GM20000 (cell line): Measurements from ENCODE around the gene FLT4.

Experiments used
- DNase-seq: peaks from one replicate; pipeline ENCODE4 v3.0.0; 2012; ENCODE audit warnings: low spot score
- TF ChIP-seq, protein P1 (sequence below): IDR thresholded peaks from 2 replicates; pipeline ENCODE4 v1.5.1; 2012; ENCODE audit warnings: mild to moderate bottlenecking, control low read depth; ENCODE audit errors: extremely low read depth, missing control alignments

FLT4 gene

DNA sequence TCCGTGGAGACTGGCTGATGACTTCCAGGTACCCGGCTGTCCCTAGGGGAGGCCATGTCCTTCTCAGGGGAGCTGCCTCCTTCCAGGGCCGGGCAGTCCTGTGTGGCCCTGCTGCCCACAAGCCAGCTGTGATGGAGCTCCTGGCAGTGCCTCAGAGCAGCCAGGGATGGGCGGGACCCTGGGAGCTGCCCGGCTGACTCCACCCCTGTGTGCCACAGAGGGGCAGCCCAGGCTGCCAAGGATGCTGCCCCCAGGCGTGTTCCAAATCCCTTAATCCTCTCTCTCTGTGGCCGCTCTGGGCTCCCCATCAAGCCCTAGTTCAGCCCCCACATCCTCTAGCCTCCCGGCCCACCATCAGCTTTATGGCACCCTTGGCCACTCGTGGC lies 51.1 kb downstream of the FLT4 start:
- TF ChIP-seq, protein P1, sequence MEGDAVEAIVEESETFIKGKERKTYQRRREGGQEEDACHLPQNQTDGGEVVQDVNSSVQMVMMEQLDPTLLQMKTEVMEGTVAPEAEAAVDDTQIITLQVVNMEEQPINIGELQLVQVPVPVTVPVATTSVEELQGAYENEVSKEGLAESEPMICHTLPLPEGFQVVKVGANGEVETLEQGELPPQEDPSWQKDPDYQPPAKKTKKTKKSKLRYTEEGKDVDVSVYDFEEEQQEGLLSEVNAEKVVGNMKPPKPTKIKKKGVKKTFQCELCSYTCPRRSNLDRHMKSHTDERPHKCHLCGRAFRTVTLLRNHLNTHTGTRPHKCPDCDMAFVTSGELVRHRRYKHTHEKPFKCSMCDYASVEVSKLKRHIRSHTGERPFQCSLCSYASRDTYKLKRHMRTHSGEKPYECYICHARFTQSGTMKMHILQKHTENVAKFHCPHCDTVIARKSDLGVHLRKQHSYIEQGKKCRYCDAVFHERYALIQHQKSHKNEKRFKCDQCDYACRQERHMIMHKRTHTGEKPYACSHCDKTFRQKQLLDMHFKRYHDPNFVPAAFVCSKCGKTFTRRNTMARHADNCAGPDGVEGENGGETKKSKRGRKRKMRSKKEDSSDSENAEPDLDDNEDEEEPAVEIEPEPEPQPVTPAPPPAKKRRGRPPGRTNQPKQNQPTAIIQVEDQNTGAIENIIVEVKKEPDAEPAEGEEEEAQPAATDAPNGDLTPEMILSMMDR: no peak
- DNase-seq: peak; percentile 7

DNA sequence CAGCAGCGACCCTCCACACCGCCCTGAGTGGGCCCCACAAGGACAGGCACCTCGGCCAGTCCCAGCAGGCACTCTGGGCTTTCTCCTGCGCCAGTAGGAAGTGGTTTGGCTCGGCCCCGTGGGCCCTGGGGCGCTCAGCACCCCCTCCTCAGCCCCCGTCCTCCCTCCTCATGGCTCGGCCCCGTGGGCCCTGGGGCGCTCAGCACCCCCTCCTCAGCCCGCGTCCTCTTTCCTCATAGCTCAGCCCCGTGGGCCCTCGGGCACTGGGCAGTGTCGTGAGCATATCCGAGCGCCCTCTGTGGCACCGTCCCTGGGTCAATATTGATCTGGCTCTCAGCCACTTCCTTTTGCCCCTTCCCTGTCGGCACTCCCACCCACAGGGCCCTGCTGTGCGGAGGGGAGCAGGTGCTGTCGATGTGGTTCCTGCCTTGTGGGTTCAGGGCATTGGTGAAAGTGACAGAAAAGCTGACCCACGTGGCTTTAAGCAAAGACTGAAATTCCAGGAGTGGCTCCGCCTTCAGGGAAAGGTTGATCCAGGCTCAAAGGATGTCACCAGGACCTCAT lies 52.6 kb downstream of the FLT4 start:
- TF ChIP-seq, protein P1: no peak
- DNase-seq: peak; percentile 5

- DNase-seq: peak; percentile 8
- TF ChIP-seq, protein P1: no peak
Observed at GRCh38 chr5:180596115-180596667, 53.2 kb downstream of the FLT4 start.

DNA sequence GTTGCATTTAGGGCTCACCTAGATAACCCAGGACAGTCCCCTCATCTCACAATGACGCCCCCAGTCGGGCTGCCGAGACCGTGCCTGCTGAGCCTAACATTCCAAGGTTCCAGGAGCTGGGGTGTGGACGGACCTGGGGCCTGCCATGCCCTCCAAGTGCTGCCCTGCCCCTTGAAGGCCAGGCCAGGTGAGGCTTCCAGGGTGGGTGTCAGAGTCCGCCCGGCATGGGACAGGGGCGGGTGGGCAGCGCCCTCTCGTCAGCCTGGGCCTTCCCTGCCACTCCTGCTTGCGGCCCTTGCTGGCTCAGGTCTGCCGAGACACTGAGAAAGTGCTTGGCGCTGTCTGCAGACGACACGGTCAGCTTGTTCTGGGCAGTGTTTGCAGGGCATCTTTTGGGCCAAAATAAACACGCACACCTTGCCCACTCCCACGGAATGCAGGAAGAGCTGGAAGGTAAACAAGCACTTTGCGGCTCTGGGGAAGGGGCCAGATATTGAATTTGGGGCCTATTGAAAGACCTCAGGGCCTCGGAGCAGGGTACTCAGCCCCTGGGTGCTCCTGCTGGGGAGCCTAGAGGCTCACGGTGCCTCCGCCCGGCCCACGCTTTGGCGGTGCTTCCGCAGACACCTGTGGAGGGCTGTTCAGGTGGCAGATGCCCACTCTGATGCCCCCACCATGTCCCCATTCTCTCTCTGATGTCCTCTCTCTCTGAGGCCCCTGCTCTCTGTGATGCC lies 53.9 kb downstream of the FLT4 start:
- no peak for DNase-seq
- TF ChIP-seq, protein P1: no peak

DNA sequence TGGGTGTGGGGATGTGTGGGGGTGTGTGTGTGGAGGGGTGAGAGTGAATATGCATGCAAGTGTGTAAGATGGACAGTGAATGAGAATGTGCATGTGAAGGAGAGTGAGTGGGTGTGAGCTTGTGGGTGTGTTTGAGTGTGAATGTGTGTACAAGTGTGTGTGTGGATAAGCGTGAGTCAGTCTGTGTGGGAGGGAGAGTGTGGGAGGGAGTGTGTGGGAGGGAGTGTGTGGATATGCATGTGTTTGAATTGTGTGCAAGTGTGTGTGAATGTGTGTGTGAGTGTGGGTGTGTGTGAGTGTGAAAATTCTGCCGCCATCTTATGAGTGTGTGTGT lies 54.4 kb downstream of the FLT4 start:
- TF ChIP-seq, protein P1: no peak
- no peak for DNase-seq

DNA sequence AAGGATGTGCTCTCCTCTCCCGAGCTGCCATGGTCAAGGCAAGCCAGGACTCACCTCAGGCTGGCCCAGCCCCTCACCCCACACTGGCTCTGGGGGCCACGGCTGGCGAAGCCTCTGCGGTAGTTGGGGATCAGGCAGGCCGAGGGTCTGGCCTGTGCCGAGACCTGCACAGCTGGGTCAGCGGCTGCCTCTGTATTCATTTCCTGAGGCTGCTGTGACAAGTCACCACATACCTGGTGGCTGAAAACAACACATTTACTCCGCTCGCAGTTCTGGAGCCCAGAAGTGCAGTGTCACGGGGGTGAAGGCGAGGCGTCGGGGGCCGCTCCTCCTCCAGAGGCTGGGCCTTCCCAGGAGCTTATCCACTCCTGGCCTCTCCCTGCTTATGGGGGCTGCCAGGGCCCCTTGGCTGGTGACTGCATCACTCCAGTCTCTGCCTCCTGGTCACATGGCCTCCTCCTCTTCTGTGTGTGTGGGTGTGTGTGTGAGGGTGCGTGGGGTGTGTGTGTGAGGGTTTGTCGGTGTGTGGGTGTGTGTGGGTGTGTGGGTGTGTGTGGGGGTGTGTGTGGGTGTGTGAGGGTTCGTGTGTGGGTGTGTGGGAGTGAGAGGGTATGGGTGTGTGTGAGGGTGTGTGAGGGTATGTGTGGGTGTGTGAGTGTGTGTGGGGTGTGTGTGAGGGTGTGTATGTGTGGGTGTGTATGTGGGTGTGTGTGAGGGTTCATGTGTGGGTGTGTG lies 54.9 kb downstream of the FLT4 start:
- TF ChIP-seq, protein P1: no peak
- no peak for DNase-seq

- no peak for DNase-seq
- TF ChIP-seq, protein P1: no peak
Observed at GRCh38 chr5:180593446-180594206, 55.8 kb downstream of the FLT4 start.
